Measurements from ENCODE around the gene ABCC8. TPM values are rescaled to one million over a fixed set of nuclear protein-coding genes. Genes with fewer than 3 reads are reported as not detected.
A peak's percentile ranks its signal among the peaks of the same experiment; 100 is the strongest.

Gene ABCC8
- total and polyA plus RNA-seq, 9 of the 15 experiments (the other 6 are each of a cell fraction or from before 2014, with no cell fraction given): not detected

GRCh38 chr11:17481905-17482304, 5.3 kb upstream of the ABCC8 start:
- BruUV-seq (replicated peaks): no TSS peak
- no peak for DNase-seq (ENCODE audit: extremely low read depth in 1 of 4, low spot score in 3 of 4)

GRCh38 chr11:17479284-17480214, 2.9 kb upstream of the ABCC8 start:
- BruUV-seq (replicated peaks): no TSS peak
- peak; percentile 60 for FAIRE-seq
- 0 out of 2 replicates have a peak, but pooled peaks have one; percentile 21 for TF ChIP-seq ATF7 (IDR thresholded peaks at IDR 0.05)
- TF ChIP-seq RBFOX2 (IDR thresholded peaks at IDR 0.05; ENCODE audit: low read depth, low read length): no peak
- no peak for TF ChIP-seq MBD2 (IDR thresholded peaks at IDR 0.05; ENCODE audit: borderline replicate concordance, low read depth)
- 0 out of 2 replicates have a peak, but pooled peaks have one; percentile 27 for TF ChIP-seq KLF13 (tag; IDR thresholded peaks at IDR 0.05; ENCODE audit: borderline replicate concordance, low read depth)
- no peak for TF ChIP-seq ZKSCAN3 (CRISPR knock-in tag; IDR thresholded peaks at IDR 0.05)
- TF ChIP-seq HDAC6 (IDR thresholded peaks at IDR 0.05; ENCODE audit: low read depth, low read length): no peak
- TF ChIP-seq NEUROD1 (IDR thresholded peaks at IDR 0.05; ENCODE audit: borderline replicate concordance, low read depth, low read length, partially characterized antibody): peak; percentile 60
- no peak for TF ChIP-seq CGGBP1 (CRISPR knock-in tag; IDR thresholded peaks at IDR 0.05)

More at GRCh38 chr11:17481905-17482304, 5.3 kb upstream of the ABCC8 start:
- ATAC-seq (no peak), FAIRE-seq (no peak)
- WGBS (ENCODE audit: insufficient coverage, low coverage, missing lambda C conversion rate): 3% methylated on average over 5 of the region's 5 CpGs
- intact Hi-C loops (cut with micrococcal nuclease) (no loop called here), in situ Hi-C loops (cut with MboI) (no loop called here)
- Histone ChIP-seq H3K4me1 (replicated peaks in 1 of 2; ENCODE audit: control insufficient read depth in 2 of 2, insufficient read depth in 2 of 2, low read length in 2 of 2) (no peaks in the 10 kb centered on the region; a peak in 1 of 5 replicates), H4K20me1 (replicated peaks; ENCODE audit: control insufficient read depth, insufficient read depth, low read length) (no peaks in the 10 kb centered on the region), H3K4me3 (no peak overlapping the region), H3K27ac (ENCODE audit: extremely low read depth, low read depth, low read length) (no peak overlapping the region), H2AFZ (ENCODE audit: low read depth, low read length) (no peak overlapping the region), H3K4me2 (ENCODE audit: insufficient read depth, low read length) (no peak overlapping the region), H3K9ac (ENCODE audit: insufficient read depth in 1 of 2, low read depth in 2 of 2, low read length in 2 of 2) (no peak overlapping the region), H3K79me2 (ENCODE audit: control insufficient read depth, insufficient read depth, low read length) (no peaks in the 10 kb centered on the region), H3K27me3 (ENCODE audit: control insufficient read depth in 2 of 2, insufficient read depth in 2 of 2, low read length in 2 of 2) (peaks cover 0 to 35% of the 10 kb centered on the region in 2 experiments; a peak in 3 of 5 replicates), H3K36me3 (ENCODE audit: control insufficient read depth, insufficient read depth, low read length) (no peaks in the 10 kb centered on the region), H3K9me1 (ENCODE audit: control insufficient read depth, insufficient read depth, low read length) (no peaks in the 10 kb centered on the region), H3K9me3 (replicated peaks; ENCODE audit: control insufficient read depth, insufficient read depth, low read depth, low read length) (no peaks in the 10 kb centered on the region)
- POLR2A ChIA-PET: interaction anchor here (0.6 to 0.7 kb wide), 2 partner anchors 14 to 66 kb away, joined by 3 read pairs; no protein-coding TSS in a partner anchor
- CTCF ChIA-PET (ENCODE audit: low intra/inter-chr PET ratio): no interaction called here
- TF ChIP-seq DACH1 (IDR thresholded peaks at IDR 0.05; ENCODE audit: partially characterized antibody) (no peak), ZNF121 (CRISPR knock-in tag; conservative IDR thresholded peaks at IDR 0.05) (no peak), ZNF133 (CRISPR knock-in tag; IDR thresholded peaks at IDR 0.05) (no peak)

More at GRCh38 chr11:17479284-17480214, 2.9 kb upstream of the ABCC8 start:
- H3K4me1 ChIP-seq (replicated peaks in 1 of 2; ENCODE audit: control insufficient read depth in 2 of 2, insufficient read depth in 2 of 2, low read length in 2 of 2): peaks cover 0 to 8% of the 10 kb centered on the region in 2 experiments; a peak in 1 of 5 replicates
- H3K9me1 ChIP-seq (ENCODE audit: control insufficient read depth, insufficient read depth, low read length): no peaks in the 10 kb centered on the region
- no peak overlapping the region for H3K4me2 ChIP-seq (ENCODE audit: insufficient read depth, low read length)
- peaks cover 5 to 46% of the 10 kb centered on the region in 2 experiments; a peak in 4 of 5 replicates for H3K27me3 ChIP-seq (ENCODE audit: control insufficient read depth in 2 of 2, insufficient read depth in 2 of 2, low read length in 2 of 2)
- no peaks in the 10 kb centered on the region for H3K36me3 ChIP-seq (ENCODE audit: control insufficient read depth, insufficient read depth, low read length)
- POLR2A ChIA-PET: interaction anchor here (0.7 kb wide), 1 partner anchor 38 kb away, joined by 4 read pairs; no protein-coding TSS in a partner anchor
- DNase-seq (ENCODE audit: extremely low read depth in 1 of 4, low spot score in 3 of 4) (peak; percentile 39 to 68 (median 62)), ATAC-seq (peak; percentile 91)
- under 1% methylated on average over 14 of the region's 14 CpGs for WGBS (ENCODE audit: insufficient coverage, low coverage, missing lambda C conversion rate)
- in situ Hi-C loops (cut with MboI): no loop called here
- no peak overlapping the region for H3K9ac ChIP-seq (ENCODE audit: insufficient read depth in 1 of 2, low read depth in 2 of 2, low read length in 2 of 2)
- H2AFZ ChIP-seq (ENCODE audit: low read depth, low read length): no peak overlapping the region
- no peak overlapping the region for H3K27ac ChIP-seq (ENCODE audit: extremely low read depth, low read depth, low read length)
- no peaks in the 10 kb centered on the region for H4K20me1 ChIP-seq (replicated peaks; ENCODE audit: control insufficient read depth, insufficient read depth, low read length)
- no peaks in the 10 kb centered on the region for H3K79me2 ChIP-seq (ENCODE audit: control insufficient read depth, insufficient read depth, low read length)
- H3K4me3 ChIP-seq: no peak overlapping the region
- CTCF ChIA-PET (ENCODE audit: low intra/inter-chr PET ratio): no interaction called here
- intact Hi-C loops (cut with micrococcal nuclease): loop anchor here (1.0 kb wide), 1 partner anchor 90 kb away; no protein-coding TSS in a partner anchor
- no peaks in the 10 kb centered on the region for H3K9me3 ChIP-seq (replicated peaks; ENCODE audit: control insufficient read depth, insufficient read depth, low read depth, low read length)
